Loucy (cell line): ENCODE results near the gene CLEC16A.

ENCODE experiments used
- H2AFZ ChIP-seq: fragments of 200-600 bp; sonication (generic); 2 replicates; pipeline ENCODE4 v1.6.0; 2016; ENCODE audit warnings: antibody characterized with exemption, mild to moderate bottlenecking, low read length, moderate library complexity
- H3F3A ChIP-seq: fragments of 200-600 bp; 2 replicates; pipeline ENCODE4 v1.6.0; 2016; ENCODE audit warnings: antibody characterized with exemption, low read depth, mild to moderate bottlenecking
- H3K27me3 ChIP-seq: fragments of 200-600 bp; sonication (generic); 2 replicates; pipeline ENCODE4 v1.6.1; 2014; ENCODE audit warnings: low read length, mild to moderate bottlenecking; ENCODE audit not compliant: insufficient read depth, poor library complexity, severe bottlenecking
- H3K36me3 ChIP-seq: fragments of 200-600 bp; sonication (generic); 2 replicates; pipeline ENCODE4 v1.6.1; 2016; ENCODE audit warnings: low read length; ENCODE audit not compliant: insufficient read depth
- H3K4me1 ChIP-seq: fragments of 200-600 bp; sonication (generic); 2 replicates; pipeline ENCODE4 v1.5.1; 2014; ENCODE audit warnings: low read length, mild to moderate bottlenecking; ENCODE audit not compliant: insufficient read depth, poor library complexity, severe bottlenecking
- H3K4me2 ChIP-seq: fragments of 200-600 bp; sonication (generic); 2 replicates; pipeline ENCODE4 v1.6.0; 2014; ENCODE audit warnings: antibody characterized with exemption, low read length, low read depth, mild to moderate bottlenecking; ENCODE audit not compliant: poor library complexity, severe bottlenecking
- H3K4me3 ChIP-seq: fragments of 200-600 bp; sonication (generic); 2 replicates; pipeline ENCODE4 v1.5.1; 2014; ENCODE audit warnings: low read length, mild to moderate bottlenecking, mixed read lengths; ENCODE audit not compliant: poor library complexity, severe bottlenecking
- H3K79me2 ChIP-seq: fragments of 200-600 bp; sonication (generic); 2 replicates; pipeline ENCODE4 v1.6.1; 2014; ENCODE audit warnings: low read length; ENCODE audit not compliant: insufficient read depth
- H3K9ac ChIP-seq: fragments of 200-600 bp; sonication (generic); 2 replicates; pipeline ENCODE4 v1.6.0; 2014; ENCODE audit warnings: mild to moderate bottlenecking, low read depth, low read length, moderate library complexity; ENCODE audit not compliant: poor library complexity, severe bottlenecking
- H3K9me2 ChIP-seq: fragments of 200-600 bp; sonication (generic); replicated peaks from 2 replicates; pipeline ENCODE4 v1.6.1; 2016; ENCODE audit warnings: low read depth, low read length, mixed read lengths
- H3K9me3 ChIP-seq: fragments of 200-600 bp; sonication (generic); 2 replicates; pipeline ENCODE4 v1.6.1; 2014; ENCODE audit warnings: mild to moderate bottlenecking, antibody characterized with exemption, low read length, low read depth; ENCODE audit not compliant: insufficient read depth
- H4K20me1 ChIP-seq: fragments of 200-600 bp; sonication (generic); 2 replicates; pipeline ENCODE4 v1.6.0; 2014; ENCODE audit warnings: antibody characterized with exemption, low read length, mild to moderate bottlenecking; ENCODE audit not compliant: insufficient read depth, poor library complexity, severe bottlenecking
- CTCF ChIP-seq: fragments of 200-600 bp; sonication (generic); conservative IDR thresholded peaks from 2 replicates; pipeline ENCODE4 v1.5.1; 2014; ENCODE audit warnings: mild to moderate bottlenecking, antibody characterized with exemption, low read length
- EZH2phosphoT487 ChIP-seq: fragments of 200-600 bp; IDR thresholded peaks from 2 replicates; pipeline ENCODE4 v1.6.1; 2018; ENCODE audit warnings: antibody characterized with exemption, mild to moderate bottlenecking, moderate library complexity, borderline replicate concordance

CLEC16A gene

GRCh38 chr16:11024333-11025053 is 80.1 kb downstream of the CLEC16A start:
- H3K4me2 ChIP-seq, result no peak overlapping the region
- H3K4me3 ChIP-seq, result no peak overlapping the region
- no peak overlapping the region for H3K9ac ChIP-seq
- no peaks in the 10 kb centered on the region for H3K9me2 ChIP-seq
- no peaks in the 10 kb centered on the region for H3K27me3 ChIP-seq
- H3K79me2 ChIP-seq, result no peaks in the 10 kb centered on the region
- no peaks in the 10 kb centered on the region for H3K9me3 ChIP-seq
- no peaks in the 10 kb centered on the region for H4K20me1 ChIP-seq
- peaks cover 20% of the 10 kb centered on the region; the same call in 1 of the 2 replicates for H3K36me3 ChIP-seq
- no peak for TF ChIP-seq EZH2phosphoT487
- no peak for TF ChIP-seq CTCF
- no peaks in the 10 kb centered on the region for H3F3A ChIP-seq
- no peak overlapping the region for H2AFZ ChIP-seq
- no peaks in the 10 kb centered on the region for H3K4me1 ChIP-seq

- no peaks in the 10 kb centered on the region for H3K9me2 ChIP-seq
- H3K4me1 ChIP-seq, result no peaks in the 10 kb centered on the region
- no peaks in the 10 kb centered on the region for H4K20me1 ChIP-seq
- no peaks in the 10 kb centered on the region for H3F3A ChIP-seq
- H3K79me2 ChIP-seq, result no peaks in the 10 kb centered on the region
- peaks cover 20% of the 10 kb centered on the region; the same call in 1 of the 2 replicates for H3K36me3 ChIP-seq
- TF ChIP-seq EZH2phosphoT487 (no peak), CTCF (no peak)
- H3K4me3 ChIP-seq, result no peak overlapping the region
- no peaks in the 10 kb centered on the region for H3K9me3 ChIP-seq
- H3K9ac ChIP-seq, result no peak overlapping the region
- H3K27me3 ChIP-seq, result no peaks in the 10 kb centered on the region
- H2AFZ ChIP-seq, result no peak overlapping the region
- H3K4me2 ChIP-seq, result no peak overlapping the region
Measured at GRCh38 chr16:11025120-11025531, 80.8 kb downstream of the CLEC16A start.

GRCh38 chr16:11029948-11030347 is 85.6 kb downstream of the CLEC16A start:
- H3K9ac ChIP-seq, result no peak overlapping the region
- no peaks in the 10 kb centered on the region for H4K20me1 ChIP-seq
- H3K79me2 ChIP-seq, result no peaks in the 10 kb centered on the region
- TF ChIP-seq CTCF, result no peak
- TF ChIP-seq EZH2phosphoT487, result no peak
- no peak overlapping the region for H3K4me2 ChIP-seq
- H3K27me3 ChIP-seq, result no peaks in the 10 kb centered on the region
- no peak overlapping the region for H3K4me3 ChIP-seq
- H3K9me2 ChIP-seq, result no peaks in the 10 kb centered on the region
- H3F3A ChIP-seq, result no peaks in the 10 kb centered on the region
- H3K4me1 ChIP-seq, result no peaks in the 10 kb centered on the region
- H3K36me3 ChIP-seq, result peaks cover 19% of the 10 kb centered on the region; the same call in 1 of the 2 replicates
- H2AFZ ChIP-seq, result no peak overlapping the region
- no peaks in the 10 kb centered on the region for H3K9me3 ChIP-seq
